IMR-90 (cell line): ENCODE data around the gene CCM2. TPM values are rescaled to one million over a fixed set of nuclear protein-coding genes. Genes with fewer than 3 reads are reported as not detected.

ENCODE experiments used
- ATAC-seq: fragments of 200-7000 bp; cut with Tn5 transposase; 2 replicates; pipeline ENCODE4 v1.9.1; 2020; ENCODE audit warnings: low read depth, mild to moderate bottlenecking, moderate library complexity
- BruUV-seq: library from RNA; stranded (reverse); fragments of 400-500 nt; replicated peaks from 2 replicates; lab custom pipeline; 2021; lab: Mats Ljungman, UMichigan
- CTCF ChIA-PET: fragments of 300-600 bp; formaldehyde crosslinking; extraction: SDS; loops from one replicate; lab custom pipeline; 2021; ENCODE audit warnings: antibody characterized with exemption; lab: Yijun Ruan, JAX
- POLR2A ChIA-PET: fragments of 300-600 bp; sonication (Branson Sonifier 250); formaldehyde crosslinking; loops from one replicate; lab custom pipeline; 2022; ENCODE audit warnings: antibody characterized with exemption; ENCODE audit not compliant: unreplicated experiment; lab: Charles Lee
- DNase-seq: peaks from one replicate; pipeline ENCODE4 v3.0.0; 2013
- H2AFZ ChIP-seq: replicated peaks from 2 replicates; pipeline ENCODE3; 2013; ENCODE audit warnings: low read length, mild to moderate bottlenecking; ENCODE audit not compliant: poor library complexity
- H2AK5ac ChIP-seq: 2 replicates; pipeline ENCODE4 v1.6.1; 2013; ENCODE audit warnings: low read depth, low read length, inconsistent platforms
- H2AK9ac ChIP-seq: replicated peaks from 2 replicates; pipeline ENCODE3; 2013; ENCODE audit warnings: mild to moderate bottlenecking, low read depth, low read length, moderate library complexity; ENCODE audit not compliant: poor library complexity
- H2BK120ac ChIP-seq: 2 replicates; pipeline ENCODE4 v1.6.1; 2013; ENCODE audit warnings: low read depth, low read length, inconsistent platforms
- H2BK15ac ChIP-seq: 3 replicates; pipeline ENCODE4 v1.6.1; 2013; ENCODE audit warnings: low read depth, low read length, inconsistent platforms
- H2BK20ac ChIP-seq: 2 replicates; pipeline ENCODE4 v1.6.1; 2013; ENCODE audit warnings: low read depth, mild to moderate bottlenecking, inconsistent platforms, low read length, moderate library complexity
- H2BK5ac ChIP-seq: 2 replicates; pipeline ENCODE4 v1.6.1; 2013; ENCODE audit warnings: mild to moderate bottlenecking, low read depth, low read length, inconsistent platforms; ENCODE audit not compliant: poor library complexity, severe bottlenecking
- H3K14ac ChIP-seq: replicated peaks from 2 replicates; pipeline ENCODE4 v1.6.1; 2013; ENCODE audit warnings: low read depth, low read length, inconsistent platforms
- H3K18ac ChIP-seq: 2 replicates; pipeline ENCODE4 v1.6.1; 2013; ENCODE audit warnings: low read depth, low read length, control low read depth
- H3K23ac ChIP-seq: 2 replicates; pipeline ENCODE4 v1.6.1; 2013; ENCODE audit warnings: low read depth, low read length, inconsistent platforms
- H3K27ac ChIP-seq: 2 replicates; pipeline ENCODE4 v1.5.1; 2013; ENCODE audit warnings: mild to moderate bottlenecking, control low read depth, low read length; ENCODE audit not compliant: insufficient read depth
- H3K27me3 ChIP-seq: 2 replicates; pipeline ENCODE4 v1.6.1; 2013; ENCODE audit warnings: low read length; ENCODE audit not compliant: control insufficient read depth, insufficient read depth
- H3K36me3 ChIP-seq: 2 replicates; pipeline ENCODE4 v1.6.1; 2013; ENCODE audit warnings: low read length, mixed read lengths; ENCODE audit not compliant: control insufficient read depth, insufficient read depth
- H3K4ac ChIP-seq: 2 replicates; pipeline ENCODE4 v1.6.1; 2013; ENCODE audit warnings: low read depth, low read length, inconsistent platforms
- H3K4me1 ChIP-seq: 2 replicates; pipeline ENCODE4 v1.6.1; 2013; ENCODE audit warnings: low read length, mixed read lengths; ENCODE audit not compliant: control insufficient read depth, insufficient read depth
- H3K4me2 ChIP-seq: 2 replicates; pipeline ENCODE4 v1.6.1; 2013; ENCODE audit warnings: low read depth, mild to moderate bottlenecking, control low read depth, low read length, moderate library complexity
- H3K4me3 ChIP-seq: 2 replicates; pipeline ENCODE4 v1.5.1; 2013; ENCODE audit warnings: low read depth, mild to moderate bottlenecking, control low read depth, low read length, moderate library complexity; ENCODE audit not compliant: insufficient read depth
- H3K56ac ChIP-seq: 2 replicates; pipeline ENCODE4 v1.6.1; 2013; ENCODE audit warnings: low read length, inconsistent platforms; ENCODE audit not compliant: insufficient read depth; ENCODE audit errors: extremely low read depth
- H3K79me1 ChIP-seq, 2 experiments: 2 replicates each; pipeline ENCODE4 v1.6.1; 2013; ENCODE audit warnings: low read length in 2 of 2, inconsistent platforms in 1 of 2, low read depth in 1 of 2
- H3K9ac ChIP-seq: 2 replicates; pipeline ENCODE4 v1.6.1; 2013; ENCODE audit warnings: low read depth, low read length, control low read depth
- H3K9me1 ChIP-seq: 2 replicates; pipeline ENCODE4 v1.6.1; 2013; ENCODE audit warnings: low read length, inconsistent platforms; ENCODE audit not compliant: insufficient read depth
- H3K9me3 ChIP-seq: 2 replicates; pipeline ENCODE4 v1.6.1; 2013; ENCODE audit warnings: low read length; ENCODE audit not compliant: control insufficient read depth, insufficient read depth
- H4K20me1 ChIP-seq: 2 replicates; pipeline ENCODE4 v1.6.1; 2013; ENCODE audit warnings: low read length, inconsistent platforms; ENCODE audit not compliant: insufficient read depth
- H4K5ac ChIP-seq: 2 replicates; pipeline ENCODE4 v1.6.1; 2013; ENCODE audit warnings: mild to moderate bottlenecking, low read depth, low read length, control low read depth
- H4K8ac ChIP-seq, 2 experiments: 2 replicates each; pipeline ENCODE4 v1.6.1; 2013; ENCODE audit warnings: low read depth in 2 of 2, low read length in 2 of 2, control low read depth in 1 of 2, inconsistent platforms in 1 of 2
- H4K91ac ChIP-seq: 2 replicates; pipeline ENCODE4 v1.6.1; 2013; ENCODE audit warnings: low read depth, low read length, inconsistent platforms; ENCODE audit not compliant: insufficient read depth
- CEBPB ChIP-seq: IDR thresholded peaks from 2 replicates; pipeline ENCODE4 v1.6.1; 2012; ENCODE audit warnings: low read depth, low read length, improper control_type of control experiment
- CHD1 ChIP-seq: IDR thresholded peaks from 2 replicates; pipeline ENCODE4 v1.6.1; 2012; ENCODE audit warnings: low read depth, low read length, improper control_type of control experiment
- CTCF ChIP-seq: conservative IDR thresholded peaks from 2 replicates; pipeline ENCODE4 v1.5.1; 2012; ENCODE audit warnings: mild to moderate bottlenecking, low read depth, low read length, improper control_type of control experiment
- ELK1 ChIP-seq: fragments of 150-350 bp; IDR thresholded peaks from 2 replicates; pipeline ENCODE4 v1.6.1; 2016; ENCODE audit warnings: low read depth, mild to moderate bottlenecking, low read length, moderate library complexity, borderline replicate concordance
- FOS ChIP-seq: fragments of 150-350 bp; IDR thresholded peaks from 2 replicates; pipeline ENCODE4 v1.6.1; 2016; ENCODE audit warnings: low read depth, low read length
- MAFK ChIP-seq: IDR thresholded peaks from 2 replicates; pipeline ENCODE4 v1.6.1; 2012; ENCODE audit warnings: low read depth, low read length, improper control_type of control experiment
- MAZ ChIP-seq: IDR thresholded peaks from 2 replicates; pipeline ENCODE4 v1.6.1; 2012; ENCODE audit warnings: low read depth, mild to moderate bottlenecking, low read length, improper control_type of control experiment, moderate library complexity, borderline replicate concordance
- MXI1 ChIP-seq: IDR thresholded peaks from 2 replicates; pipeline ENCODE4 v1.6.1; 2012; ENCODE audit warnings: low read depth, mild to moderate bottlenecking, low read length, moderate library complexity, borderline replicate concordance
- NFE2L2 ChIP-seq: fragments of 150-350 bp; IDR thresholded peaks from 2 replicates; pipeline ENCODE4 v1.6.1; 2016; ENCODE audit warnings: low read depth, mild to moderate bottlenecking, low read length
- POLR2A ChIP-seq: IDR thresholded peaks from 2 replicates; pipeline ENCODE4 v1.6.1; 2012; ENCODE audit warnings: mild to moderate bottlenecking, low read depth, low read length
- RAD21 ChIP-seq: IDR thresholded peaks from 2 replicates; pipeline ENCODE4 v1.6.1; 2012; ENCODE audit warnings: low read length, improper control_type of control experiment
- RFX5 ChIP-seq: IDR thresholded peaks from 2 replicates; pipeline ENCODE4 v1.8.0; 2012; ENCODE audit warnings: low read depth, mild to moderate bottlenecking, low read length, moderate library complexity
- SMC3 ChIP-seq: fragments of 150-350 bp; IDR thresholded peaks from 2 replicates; pipeline ENCODE4 v1.6.1; 2016; ENCODE audit warnings: low read depth, mild to moderate bottlenecking, antibody characterized with exemption, low read length, moderate library complexity
- USF2 ChIP-seq: fragments of 150-350 bp; IDR thresholded peaks from 2 replicates; pipeline ENCODE4 v1.6.1; 2017; ENCODE audit warnings: mild to moderate bottlenecking, antibody characterized with exemption, low read length, low read depth
- whole genome bisulfite sequencing, 2 experiments: methylation state at CpG; one replicate each; pipeline versions ENCODE4 v1.1.5 to v1.1.7; 2013; ENCODE audit warnings: missing lambda C conversion rate in 2 of 2; ENCODE audit not compliant: insufficient read length in 1 of 2; ENCODE audit errors: extremely low coverage in 2 of 2; 5-methylcytosine and 5-hydroxymethylcytosine counted together
- dilution Hi-C: fragments of 300-500 bp; cut with HindIII; formaldehyde crosslinking; loops from one replicate; pipeline ENCODE4 v1.14.3; 2018; ENCODE audit warnings: low sequenced_read_pairs; ENCODE audit not compliant: unreplicated experiment
- in situ Hi-C: fragments of 300-500 bp; cut with MboI; formaldehyde crosslinking; loops from 3 replicates; pipeline ENCODE4 v1.14.3; 2019; ENCODE audit warnings: low sequenced_read_pairs, inconsistent platforms, mixed read lengths
- intact Hi-C: fragments of 100-400 bp; cut with micrococcal nuclease; formaldehyde crosslinking; loops from 2 replicates; pipeline ENCODE4 v1.10.0; 2022
- polyA plus RNA-seq, 3 experiments: library from polyadenylated mRNA; depleted of rRNA; stranded (reverse); fragments of >200 nt; gene quantifications; 2 replicates each; pipeline ENCODE4 v1.2.3, GENCODE V29; 2012; ENCODE audit warnings: low replicate concordance in 1 of 3
- total RNA-seq: library from RNA; depleted of rRNA; stranded (reverse); fragments of >200 nt; gene quantifications from 2 replicates; pipeline ENCODE4 v1.2.3, GENCODE V29; 2012

The CCM2 gene
- total and polyA plus RNA-seq, 2 of the 4 experiments (the other 2 are of a cell fraction), result 65.2 to 78.5 TPM

DNA sequence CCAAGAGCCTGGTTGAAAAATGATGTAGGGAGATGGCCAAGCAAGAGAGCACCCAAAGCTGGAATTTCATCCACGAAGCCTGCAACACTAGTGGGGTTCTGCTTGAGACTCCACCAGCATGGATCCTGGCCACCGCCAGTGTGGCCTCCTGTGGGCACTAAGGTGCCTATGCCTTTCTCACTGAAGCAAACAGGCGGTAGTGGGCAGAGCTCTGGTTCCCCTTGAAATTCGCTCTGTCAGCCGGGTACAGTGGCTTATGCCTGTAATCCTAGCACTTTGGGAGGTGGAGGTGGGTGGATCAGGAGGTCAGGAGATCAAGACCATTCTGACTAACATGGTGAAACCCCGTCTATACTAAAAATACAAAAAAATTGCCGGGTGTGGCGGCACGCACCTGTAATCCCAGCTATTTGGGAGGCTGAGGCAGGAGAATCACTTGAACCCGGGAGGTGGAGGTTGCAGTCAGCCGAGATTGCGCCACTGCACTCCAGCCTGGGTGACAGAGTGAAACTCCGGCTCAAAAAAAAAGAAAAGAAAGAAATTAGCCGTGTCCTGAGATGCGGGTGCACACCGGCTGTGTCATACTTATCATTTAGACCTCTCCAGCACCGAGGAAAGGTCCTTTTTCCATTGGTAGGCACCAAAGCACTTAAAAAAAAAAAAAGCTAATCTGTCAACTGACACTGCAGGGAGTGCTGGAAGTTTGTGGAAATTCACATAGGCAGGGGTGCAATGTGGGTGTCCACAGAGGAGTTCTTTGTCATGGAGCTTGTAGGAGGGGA, 28.3 kb downstream of the CCM2 start:
- POLR2A ChIA-PET, result interaction anchor here (0.6 kb wide), 1 partner anchor 24 kb away, joined by 11 read pairs; no protein-coding TSS in a partner anchor
- H2AK5ac ChIP-seq, result peak overlapping the region; percentile 43; the same call in 1 of the 2 replicates
- H3K4me2 ChIP-seq, result no peak overlapping the region
- no peak overlapping the region for H3K9ac ChIP-seq
- CTCF ChIA-PET, result interaction anchor here (1.0 kb wide), 1 partner anchor 27 kb away, joined by 4 read pairs; no protein-coding TSS in a partner anchor
- H3K4me3 ChIP-seq, result no peak overlapping the region
- H3K27ac ChIP-seq, result no peak overlapping the region
- peaks cover 27% of the 10 kb centered on the region for H3K9me1 ChIP-seq
- no peak overlapping the region; a peak in 1 of 4 replicates for H4K8ac ChIP-seq
- BruUV-seq, result no TSS peak
- H2BK5ac ChIP-seq, result peak overlapping the region; percentile 30
- H3K79me1 ChIP-seq, result peaks cover 43 to 76% of the 10 kb centered on the region in 2 experiments
- no peak overlapping the region for H4K5ac ChIP-seq
- H3K36me3 ChIP-seq, result peaks cover 7% of the 10 kb centered on the region; the same call in 1 of the 2 replicates
- H2BK120ac ChIP-seq, result peak overlapping the region; percentile 66
- H2AFZ ChIP-seq, result no peak overlapping the region
- in situ Hi-C loops (no loop called here), intact Hi-C loops (no loop called here), dilution Hi-C loops (no loop called here)
- H2BK20ac ChIP-seq, result no peak overlapping the region
- DNase-seq (no peak), ATAC-seq (no peak)
- H3K9me3 ChIP-seq, result no peaks in the 10 kb centered on the region
- H4K20me1 ChIP-seq, result peaks cover 46% of the 10 kb centered on the region
- H2AK9ac ChIP-seq, result no peak overlapping the region
- no peaks in the 10 kb centered on the region for H3K27me3 ChIP-seq
- peaks cover 12% of the 10 kb centered on the region for H3K4me1 ChIP-seq
- no peak overlapping the region for H4K91ac ChIP-seq
- H3K23ac ChIP-seq, result no peak overlapping the region
- peak overlapping the region; percentile 56; the same call in 1 of the 2 replicates for H3K4ac ChIP-seq
- WGBS, 2 experiments, result 90% methylated on average over 5 of the region's 17 CpGs; no CpG with 5 or more reads in 1 of the 2 experiments
- no peak overlapping the region; the same call in 2 of the 3 replicates for H2BK15ac ChIP-seq
- no peak overlapping the region for H3K14ac ChIP-seq
- H3K18ac ChIP-seq, result no peak overlapping the region
- no peak overlapping the region for H3K56ac ChIP-seq
- TF ChIP-seq CTCF, result no peak
- TF ChIP-seq CHD1, result no peak
- no peak for TF ChIP-seq MXI1
- TF ChIP-seq SMC3, result no peak
- no peak for TF ChIP-seq CEBPB
- no peak for TF ChIP-seq POLR2A
- TF ChIP-seq ELK1, result no peak
- no peak for TF ChIP-seq MAZ
- TF ChIP-seq RFX5, result no peak
- no peak for TF ChIP-seq USF2
- no peak for TF ChIP-seq NFE2L2
- TF ChIP-seq FOS, result no peak
- TF ChIP-seq MAFK, result no peak
- TF ChIP-seq RAD21, result no peak
